Measurements from ENCODE around the gene PFDN1.
"Not testable (repeated sequence)": the region's sequence is repeated elsewhere in the genome, so short reads cannot be mapped to it uniquely, and the experiment has no call there.

The PFDN1 gene

DNA sequence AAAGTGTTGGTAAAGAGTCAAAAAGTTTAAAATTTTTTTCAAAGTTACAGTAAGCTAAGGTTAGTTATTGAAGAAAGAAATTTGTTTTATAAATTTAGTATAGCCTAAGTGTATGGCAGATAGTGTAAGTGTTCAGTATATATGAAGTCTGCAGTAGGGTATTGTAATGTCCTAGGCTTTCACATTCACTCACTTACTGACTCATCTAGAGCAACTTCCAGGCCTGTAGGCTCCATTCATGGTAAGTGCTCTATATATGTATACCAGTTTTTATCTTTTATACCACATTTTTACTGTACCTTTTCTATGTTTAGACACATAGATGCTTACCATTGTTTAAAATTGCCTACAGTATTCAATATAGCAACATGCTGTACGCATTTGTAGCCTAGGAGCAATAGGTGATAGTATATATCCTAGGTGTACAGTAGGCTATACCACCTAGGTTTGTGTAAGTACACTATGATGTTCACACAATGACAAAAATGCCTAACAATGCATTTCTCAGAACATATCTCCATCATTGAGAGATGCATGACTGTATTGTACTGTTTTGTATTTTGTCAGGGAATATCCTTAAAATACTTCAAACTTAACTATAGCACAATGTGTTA, 89.4 kb downstream of the PFDN1 start:
- DNase-seq (ENCODE audit: low read depth): no peak

DNA sequence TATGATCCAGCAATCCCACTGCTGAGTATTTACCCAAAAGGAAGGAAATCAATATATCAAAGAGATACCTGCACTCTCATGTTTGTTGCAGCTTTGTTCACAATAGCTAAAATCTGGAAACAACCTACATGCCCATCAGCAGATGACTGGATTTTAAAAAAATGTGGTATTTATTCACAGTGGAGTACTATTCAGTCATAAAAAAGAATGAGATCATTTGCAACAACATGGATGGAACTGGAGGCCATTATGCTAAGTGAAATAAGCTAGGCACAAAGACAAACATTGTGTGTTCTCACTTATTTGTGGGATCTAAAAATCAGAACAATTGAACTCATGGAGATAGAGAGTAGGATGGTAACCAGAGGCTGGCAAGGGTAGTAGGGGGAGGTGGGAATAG, 94.8 kb downstream of the PFDN1 start:
- no peak for DNase-seq (ENCODE audit: low read depth)

DNA sequence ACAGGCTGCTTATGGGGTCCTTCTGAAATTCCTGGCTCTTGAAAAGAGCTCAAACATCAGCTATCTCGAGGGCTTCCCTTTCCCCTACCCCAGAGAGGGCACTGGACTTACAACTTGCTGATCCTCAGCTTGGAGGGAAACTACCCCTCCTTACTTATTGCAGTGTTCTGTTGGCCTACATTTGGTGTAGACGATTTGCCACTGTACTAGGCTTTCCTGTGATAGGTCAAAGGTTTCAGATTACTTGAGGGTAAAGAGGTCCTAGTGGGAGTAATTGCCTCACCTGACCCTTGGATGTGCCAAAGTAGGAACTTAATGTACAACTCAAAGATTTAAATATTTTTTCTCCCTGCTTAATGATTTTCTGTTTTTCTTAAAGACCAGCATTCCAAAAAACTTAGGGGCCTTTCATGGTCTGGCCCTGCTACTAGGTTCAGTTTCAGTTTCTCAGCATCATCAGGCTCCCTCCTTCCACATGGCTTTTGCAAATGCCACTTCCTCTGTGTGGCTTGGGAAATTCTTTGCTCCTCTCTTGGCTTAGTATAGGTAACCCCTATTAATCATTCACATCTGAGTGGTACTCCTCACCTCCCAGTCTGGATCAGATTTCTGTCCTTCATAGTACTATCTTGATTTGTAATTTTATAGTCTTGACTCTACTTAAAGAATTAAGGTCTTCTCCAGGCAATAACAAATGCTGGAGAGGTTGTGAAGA, 95.5 kb downstream of the PFDN1 start:
- no peak for DNase-seq (ENCODE audit: low read depth)

GRCh38 chr5:140205952-140206351, 96.9 kb downstream of the PFDN1 start:
- DNase-seq (ENCODE audit: low read depth): no peak

DNA sequence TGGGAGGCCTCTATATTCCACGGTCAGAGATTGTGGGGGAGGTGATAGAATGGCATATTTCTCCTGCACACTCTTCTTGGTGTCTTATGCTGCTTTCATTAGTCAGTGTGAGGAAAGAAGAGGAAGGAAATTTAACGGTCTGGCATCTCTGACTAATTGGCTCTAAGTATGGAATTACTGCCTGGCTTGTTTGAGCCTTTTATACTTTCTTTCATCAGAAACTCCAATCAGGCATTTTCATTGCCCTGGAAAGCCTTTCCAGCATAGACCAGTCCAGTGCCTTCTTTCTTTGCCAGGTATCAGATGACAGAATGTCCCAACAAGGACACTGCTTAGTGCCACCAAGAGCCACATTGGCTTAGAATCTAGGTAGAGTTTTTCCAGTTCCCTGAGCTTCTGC, 97.7 kb downstream of the PFDN1 start:
- DNase-seq (ENCODE audit: low read depth): no peak

- DNase-seq (ENCODE audit: low read depth): no peak
Observed at GRCh38 chr5:140202610-140203009, 100.3 kb downstream of the PFDN1 start.

- DNase-seq (ENCODE audit: low read depth): no peak
Observed at GRCh38 chr5:140202078-140202477, 100.8 kb downstream of the PFDN1 start.

DNA sequence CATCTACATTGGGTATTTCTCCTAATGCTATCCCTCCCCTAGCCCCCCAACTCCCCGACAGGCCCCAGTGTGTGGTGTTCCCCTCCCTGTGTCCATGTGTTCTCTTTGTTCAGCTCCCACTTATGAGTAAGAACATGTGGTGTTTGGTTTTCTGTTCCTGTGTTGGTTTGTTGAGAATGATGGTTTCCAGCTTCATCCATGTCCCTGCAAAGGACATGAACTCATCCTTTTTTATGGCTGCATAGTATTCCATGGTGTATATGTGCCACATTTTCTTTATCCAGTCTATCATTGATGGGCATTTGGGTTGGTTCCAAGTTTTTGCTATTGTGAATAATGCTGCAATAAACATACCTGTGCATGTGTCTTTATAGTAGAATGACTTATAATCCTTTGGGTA, 104.0 kb downstream of the PFDN1 start:
- DNase-seq (ENCODE audit: low read depth): not testable (repeated sequence)

DNA sequence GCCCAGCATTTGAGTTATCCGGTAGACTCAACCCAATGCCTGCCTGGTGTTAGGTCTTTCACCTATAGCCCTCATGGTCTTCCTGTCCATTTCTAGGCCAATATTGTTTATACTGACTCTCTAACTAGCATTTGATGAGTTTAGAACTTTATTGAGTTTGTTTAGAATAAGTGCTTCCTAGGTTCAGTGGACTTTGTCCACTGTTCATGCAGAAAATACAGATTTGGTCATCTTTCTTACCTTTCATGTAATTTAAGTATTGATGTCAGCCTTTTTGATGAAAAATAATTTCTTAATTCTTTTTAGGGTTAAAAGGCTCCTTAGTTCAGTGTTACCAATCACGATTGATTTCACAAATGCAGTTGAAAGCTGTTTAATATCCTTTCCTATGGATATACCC, 105.9 kb downstream of the PFDN1 start:
- DNase-seq (ENCODE audit: low read depth): no peak

- DNase-seq (ENCODE audit: low read depth): no peak
Observed at GRCh38 chr5:140196115-140196814, 106.6 kb downstream of the PFDN1 start.
